ENCODE data around the gene TRAM2.
A peak's percentile ranks its signal among the peaks of the same experiment; 100 is the strongest.

TRAM2 gene

DNA sequence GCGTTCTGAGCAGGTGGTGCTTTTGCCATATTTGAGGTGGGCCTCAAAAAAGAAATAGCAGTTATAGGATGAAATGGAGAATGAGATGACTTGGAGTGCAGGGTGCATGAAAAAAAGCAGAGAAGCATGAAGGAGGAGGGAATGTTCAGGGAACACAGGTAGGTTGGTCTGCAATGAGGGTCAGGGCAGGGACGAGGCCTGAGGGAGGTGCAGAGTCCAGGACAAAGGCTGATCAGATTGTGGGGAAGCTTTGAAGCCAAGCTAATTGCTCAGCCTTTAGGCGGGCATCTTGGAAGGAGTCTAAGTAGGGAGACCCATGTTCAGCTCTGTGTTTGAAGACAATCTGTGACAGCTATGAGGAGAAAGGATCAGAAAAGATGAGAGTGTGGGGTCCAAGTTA lies 12.0 kb downstream of the TRAM2 start:
- no peak for DNase-seq

DNA sequence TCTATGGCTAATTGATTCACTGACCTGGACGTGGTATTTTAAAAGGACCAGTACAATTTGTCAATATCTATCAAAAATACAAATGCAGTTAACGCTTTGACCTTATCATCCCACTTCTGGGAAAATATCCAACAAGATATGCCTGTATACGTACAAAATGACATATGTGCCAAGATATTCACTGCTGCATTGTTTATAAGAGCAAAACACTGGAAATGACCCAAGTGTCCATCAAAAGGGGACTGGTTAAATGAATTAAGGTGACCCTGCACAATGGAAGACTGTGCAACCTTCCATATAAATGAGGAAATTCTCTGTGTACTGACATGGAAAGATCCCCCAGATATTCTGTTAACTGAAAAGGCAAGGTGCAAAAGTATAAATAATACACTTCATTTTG lies 13.9 kb downstream of the TRAM2 start:
- no peak for DNase-seq

DNA sequence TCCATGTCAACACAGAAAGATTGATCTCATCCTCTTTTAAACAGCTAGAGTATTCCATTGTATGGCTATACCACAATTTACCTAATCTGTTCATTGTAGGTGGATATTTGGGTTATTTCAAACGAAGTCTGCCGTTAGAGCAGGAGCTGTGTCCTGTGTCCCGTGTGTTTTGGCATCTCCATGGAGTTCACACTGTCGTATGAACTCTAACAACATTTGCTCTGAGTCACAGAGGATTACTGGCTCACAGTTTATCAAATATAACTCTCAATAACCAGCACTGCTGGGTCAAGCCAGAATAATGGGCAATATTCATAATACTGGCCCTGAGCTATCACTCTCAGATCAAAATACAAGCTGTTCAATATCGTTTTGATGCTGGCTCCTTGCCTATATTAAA lies 16.4 kb downstream of the TRAM2 start:
- DNase-seq, result no peak

DNA sequence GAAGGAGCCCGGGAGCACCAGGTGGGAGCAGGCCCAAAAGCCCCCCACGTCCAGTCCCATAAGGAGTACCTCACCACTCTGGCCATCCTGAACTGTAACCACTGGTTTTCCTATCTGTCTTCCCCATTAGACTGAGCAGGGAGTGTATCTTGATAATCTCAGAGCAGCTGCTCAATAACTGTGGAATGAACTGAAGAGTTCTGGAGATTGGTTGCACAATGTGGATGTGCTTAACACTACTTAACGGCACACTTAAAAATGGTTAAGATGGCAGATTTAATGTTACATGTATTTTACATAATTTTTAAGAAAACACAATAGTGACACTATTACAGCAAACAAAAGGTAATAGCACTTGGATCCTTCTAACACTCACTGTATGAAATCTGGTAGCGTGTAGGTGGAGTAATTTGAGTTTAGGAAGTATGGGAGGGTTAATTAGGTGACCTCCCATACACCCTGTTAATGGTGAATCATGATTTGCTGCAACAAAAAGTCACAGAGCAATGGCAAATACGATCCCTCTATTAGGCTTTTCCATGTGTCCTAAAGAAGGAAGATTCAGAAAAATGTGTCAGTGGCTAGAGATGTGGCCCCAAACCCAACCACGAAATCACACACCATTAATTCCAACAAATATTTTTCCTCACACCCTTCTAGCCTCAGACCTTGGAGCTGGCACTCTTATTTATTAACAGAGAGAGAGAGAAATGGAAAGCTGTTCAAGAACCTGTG lies 18.4 kb downstream of the TRAM2 start:
- DNase-seq, result no peak

DNA sequence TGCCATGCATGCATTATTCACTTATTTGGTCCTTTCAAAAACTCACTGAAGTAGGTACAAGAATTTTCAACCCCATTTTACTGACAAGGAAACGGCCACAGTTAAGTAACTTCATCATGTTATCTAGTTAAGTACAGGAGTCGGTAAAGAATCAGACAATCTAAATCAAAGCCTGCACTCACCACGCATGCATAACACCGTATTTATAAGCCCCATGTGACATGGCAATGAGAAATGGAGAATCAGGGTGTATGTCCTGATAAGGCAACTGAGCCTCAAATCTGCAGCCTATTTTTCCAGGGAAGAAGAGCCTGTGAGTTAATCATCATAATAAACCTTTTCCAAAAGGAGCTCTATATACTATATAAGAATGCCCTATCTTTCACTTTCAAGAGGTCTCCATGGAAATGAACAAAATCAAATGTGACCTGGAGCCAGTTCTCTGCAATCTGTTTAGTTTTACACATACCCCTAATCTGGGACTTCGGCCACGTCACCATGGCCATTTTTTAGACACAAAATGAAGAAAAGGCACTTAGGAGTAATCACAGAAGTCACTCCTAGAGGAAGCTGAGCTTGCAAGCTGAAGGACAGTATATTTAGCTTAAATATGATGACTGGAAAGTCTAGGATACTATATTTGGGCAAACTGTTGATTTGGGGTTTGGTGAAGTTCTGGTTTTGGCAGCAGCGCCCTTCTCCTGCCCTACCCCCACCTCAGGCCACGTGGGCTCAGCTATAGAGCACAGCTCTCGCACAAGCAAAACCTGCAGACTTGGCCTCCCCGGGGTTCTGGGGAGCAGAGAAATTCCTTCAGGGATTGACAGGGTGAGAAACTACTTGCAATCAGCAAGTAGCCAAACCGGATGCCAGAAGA lies 19.2 kb downstream of the TRAM2 start:
- DNase-seq, result no peak

DNA sequence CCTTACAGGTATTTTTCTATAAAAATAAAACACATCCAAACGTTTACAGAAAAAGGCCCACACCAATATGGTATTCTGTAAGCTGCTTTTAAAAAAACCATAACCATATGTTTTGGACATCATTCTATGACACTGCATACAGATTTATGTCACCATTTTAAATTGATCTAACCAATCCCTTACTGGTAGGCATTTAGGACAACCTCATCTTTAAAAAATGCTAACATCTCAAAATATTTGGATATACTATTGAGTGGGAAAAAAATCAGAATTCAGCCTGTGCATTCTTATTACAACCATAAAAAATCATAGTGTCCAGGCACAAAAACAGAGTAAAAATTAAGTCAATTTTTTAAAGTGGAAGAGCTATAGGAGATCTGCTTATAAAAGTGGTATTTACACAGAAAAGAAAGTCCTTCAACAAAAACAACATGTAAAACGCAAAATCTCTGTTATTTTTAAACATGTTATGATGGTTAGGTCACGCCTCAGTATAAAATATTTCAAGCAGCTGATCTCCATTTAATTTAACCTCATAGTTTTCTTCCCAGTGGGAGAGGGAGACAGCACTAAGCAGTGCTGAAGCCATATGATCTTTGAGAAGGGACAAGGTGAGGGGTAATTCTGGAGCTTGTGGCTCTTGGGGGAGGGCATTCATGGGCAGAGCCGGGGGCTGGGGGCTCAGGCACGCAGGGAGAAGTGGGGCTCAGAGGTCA lies 21.2 kb downstream of the TRAM2 start:
- DNase-seq, result no peak

DNA sequence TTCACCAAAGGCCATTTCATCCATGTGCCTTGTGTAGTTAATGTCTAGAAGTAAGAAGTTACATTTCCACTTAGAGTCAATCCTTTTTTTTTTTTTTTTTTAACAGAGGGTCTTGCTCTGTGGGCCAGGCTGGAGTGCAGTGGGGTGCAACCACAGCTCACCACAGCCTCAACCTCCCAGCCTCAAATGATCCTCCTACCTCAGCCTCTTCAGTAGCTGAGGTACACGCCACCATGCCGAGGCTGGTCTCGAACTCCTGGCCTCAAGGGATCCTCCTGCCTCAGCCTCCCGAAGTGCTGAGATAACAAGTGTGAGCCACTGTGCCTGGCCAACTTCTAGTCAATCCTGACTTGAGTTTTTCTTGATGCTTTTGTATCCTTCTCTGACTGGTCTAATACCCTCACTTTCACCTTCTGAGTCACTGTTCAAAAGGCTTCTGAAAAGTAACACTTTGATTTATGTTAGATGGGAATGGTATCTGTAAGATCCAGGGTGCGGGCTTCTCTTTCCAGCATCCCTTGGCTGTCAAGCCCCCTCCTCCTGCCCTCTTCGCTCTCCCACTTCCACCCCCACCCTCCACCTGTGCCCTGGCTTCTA lies 22.1 kb downstream of the TRAM2 start:
- DNase-seq, result no peak

DNA sequence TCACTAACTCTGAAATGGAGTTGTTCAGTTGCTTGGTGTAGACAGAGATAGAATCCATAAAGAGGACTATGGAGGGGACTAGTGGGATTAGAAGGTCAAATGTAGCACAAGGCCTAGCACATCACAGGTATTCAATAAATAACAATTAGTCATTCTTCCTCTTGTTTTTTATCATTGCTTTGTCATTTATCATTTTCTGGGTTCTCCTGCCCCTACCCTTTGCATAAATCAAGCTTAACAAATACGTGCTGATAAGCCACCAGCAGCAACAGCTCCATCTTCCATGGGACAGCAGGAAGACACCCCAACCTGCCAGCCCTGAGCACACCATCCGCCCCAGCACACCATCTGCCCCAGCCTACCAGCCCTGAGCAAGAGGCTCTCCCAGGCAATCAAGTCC lies 23.1 kb downstream of the TRAM2 start:
- no peak for DNase-seq

DNA sequence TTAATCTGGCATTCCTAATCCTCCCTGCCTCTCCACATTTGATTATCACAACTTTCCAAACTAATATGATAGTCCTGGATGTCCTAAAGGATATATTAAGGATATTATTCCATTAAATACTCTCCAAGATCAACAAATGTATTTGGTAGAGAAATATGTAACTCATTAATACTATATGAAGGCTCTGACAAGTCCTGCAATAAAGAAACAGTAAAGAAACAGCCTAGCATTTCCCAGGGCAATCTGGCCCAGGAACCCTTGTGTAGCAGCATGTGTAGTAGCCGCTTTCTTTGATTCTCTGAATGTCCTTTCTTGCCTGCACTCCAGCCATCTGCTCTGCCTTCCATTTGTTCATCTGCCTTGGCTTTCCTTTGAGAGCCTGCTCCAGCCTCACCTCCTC lies 23.7 kb downstream of the TRAM2 start:
- DNase-seq, result peak; percentile 19

DNA sequence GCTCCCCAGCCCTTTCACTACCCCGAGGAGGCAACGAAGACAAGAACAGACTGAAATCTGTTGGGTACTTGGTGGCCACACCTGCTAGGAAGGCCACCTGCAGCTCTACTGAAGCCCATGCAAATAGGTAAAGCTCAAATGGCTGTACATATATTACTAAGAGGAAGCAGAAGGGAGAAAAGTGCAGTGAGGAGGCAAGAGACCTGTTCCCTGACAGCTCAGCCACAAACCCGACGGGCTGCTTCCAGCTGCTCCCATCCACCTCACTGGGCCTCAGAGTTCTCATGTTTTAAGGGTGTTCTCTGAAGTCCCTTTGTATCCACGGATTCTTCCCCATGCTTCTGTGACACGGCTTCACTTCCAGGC lies 24.6 kb downstream of the TRAM2 start:
- DNase-seq, result peak; percentile 76

DNA sequence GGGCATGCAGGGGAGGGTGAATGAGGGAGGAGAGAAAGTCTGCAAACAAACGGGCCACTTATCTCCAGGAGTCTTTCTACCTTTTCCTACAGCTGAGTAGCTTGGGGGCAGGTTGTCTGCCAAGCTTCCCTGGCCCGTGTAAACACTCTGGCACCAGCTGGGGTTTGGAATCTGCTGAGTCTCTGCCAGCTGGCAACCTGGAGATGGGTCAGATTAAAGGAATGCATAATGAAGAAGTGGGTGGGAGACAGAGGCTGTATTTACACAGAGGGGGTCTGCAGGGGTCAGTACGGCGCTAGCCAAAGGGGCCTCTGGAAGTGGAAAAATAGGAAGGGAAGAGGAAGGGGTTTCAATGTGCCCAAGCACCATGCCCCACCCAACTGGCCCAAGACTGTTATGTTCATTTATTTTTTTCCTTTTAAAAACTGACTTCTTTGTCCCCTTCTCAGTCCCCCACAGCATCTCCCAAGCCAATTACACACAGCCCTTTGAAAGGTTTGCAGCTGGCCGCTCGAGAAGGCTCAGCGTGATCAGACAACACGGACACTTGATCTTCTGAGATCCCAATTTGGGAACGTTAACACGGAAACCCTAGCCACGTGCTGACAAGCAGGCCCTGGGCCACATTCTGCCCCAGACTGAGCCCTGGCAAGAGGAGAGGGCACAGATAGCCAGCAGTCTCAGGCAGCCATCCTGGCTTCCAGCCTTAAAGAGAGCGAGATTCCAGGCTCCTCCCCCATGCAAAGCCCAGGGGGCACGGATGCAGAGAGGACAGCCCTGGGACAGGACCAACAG lies 25.2 kb downstream of the TRAM2 start:
- DNase-seq, result peak; percentile 99

DNA sequence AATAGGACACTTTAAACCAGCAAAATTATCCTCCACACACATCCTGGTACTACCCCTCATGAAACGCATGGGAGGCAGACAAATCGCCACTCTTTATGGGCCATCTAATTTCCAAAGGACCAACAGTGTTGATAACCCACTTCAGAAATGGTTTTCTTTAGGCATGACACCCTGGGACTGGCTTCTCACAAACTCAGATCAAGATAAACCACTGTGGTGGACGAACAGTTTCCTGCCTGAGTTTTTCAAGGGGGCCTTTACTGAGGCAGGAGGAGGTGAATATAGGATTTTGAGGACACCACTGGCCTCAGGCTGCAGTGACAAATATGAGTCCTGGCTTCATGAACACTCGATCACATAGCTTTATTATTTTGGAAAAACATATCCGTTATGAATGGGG lies 26.0 kb downstream of the TRAM2 start:
- DNase-seq, result no peak

DNA sequence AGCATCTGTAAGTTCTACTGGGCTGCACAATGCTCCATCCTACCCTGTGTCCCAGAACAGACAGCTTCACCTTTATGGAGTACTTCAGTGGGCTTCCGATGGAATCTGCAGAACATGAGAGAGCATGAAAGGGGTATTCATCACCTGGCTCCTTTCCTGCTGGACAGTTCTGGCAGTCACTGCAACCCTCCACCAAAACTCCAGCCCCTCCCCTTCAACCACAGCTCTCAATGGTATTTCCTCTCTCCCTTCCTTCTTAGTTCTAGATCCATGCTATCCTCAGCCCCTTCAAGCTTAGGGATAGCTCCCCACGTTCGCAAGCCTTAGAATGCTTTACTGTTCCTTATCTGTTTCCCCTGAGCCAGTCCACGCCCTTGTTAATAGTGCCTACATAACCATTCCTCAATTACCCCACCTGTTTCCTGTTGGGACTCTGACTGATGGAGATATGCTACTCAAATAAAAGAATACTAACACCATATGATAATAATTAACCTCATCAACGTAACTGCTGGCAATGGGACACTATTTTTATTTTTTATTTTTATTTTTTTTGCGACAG lies 26.8 kb downstream of the TRAM2 start:
- peak; percentile 52 for DNase-seq

DNA sequence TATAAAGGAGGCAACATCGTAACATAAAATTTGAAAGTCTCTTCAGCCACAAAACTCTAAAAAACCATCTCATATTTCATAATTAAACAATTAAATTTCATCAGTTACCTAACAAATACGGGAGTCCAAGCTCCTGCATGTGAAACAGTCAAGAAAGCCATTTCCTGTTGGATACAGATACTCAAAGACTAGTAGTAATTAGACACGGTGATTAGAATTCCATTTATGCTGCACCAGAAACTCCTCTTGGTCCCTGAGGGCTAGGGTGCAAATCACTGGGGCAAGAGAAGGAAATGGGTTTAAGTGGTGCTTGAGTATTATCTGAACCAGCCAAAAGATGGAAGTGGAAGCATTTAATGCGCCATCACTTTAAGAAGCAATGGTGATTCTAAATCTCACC lies 27.4 kb downstream of the TRAM2 start:
- DNase-seq, result peak; percentile 78

DNA sequence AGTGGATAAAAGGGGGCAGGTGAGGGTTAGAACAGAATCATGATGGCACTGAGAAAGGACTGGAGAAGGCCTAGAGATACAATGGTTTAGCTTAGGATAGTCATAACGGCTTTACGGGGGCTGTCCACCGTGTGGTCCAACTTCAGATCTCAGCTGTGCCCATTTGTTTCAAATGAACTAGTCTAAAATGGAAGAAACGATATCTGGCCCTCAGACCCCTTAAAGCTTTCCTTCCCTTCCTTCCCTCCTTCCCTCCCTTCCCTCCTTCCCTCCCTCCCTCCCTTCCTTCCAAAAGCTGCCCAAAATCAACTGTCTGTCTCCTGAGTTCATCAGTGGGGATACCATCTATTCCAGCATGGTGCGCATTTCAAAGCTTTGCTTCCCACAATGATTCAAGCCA lies 27.9 kb downstream of the TRAM2 start:
- no peak for DNase-seq

DNA sequence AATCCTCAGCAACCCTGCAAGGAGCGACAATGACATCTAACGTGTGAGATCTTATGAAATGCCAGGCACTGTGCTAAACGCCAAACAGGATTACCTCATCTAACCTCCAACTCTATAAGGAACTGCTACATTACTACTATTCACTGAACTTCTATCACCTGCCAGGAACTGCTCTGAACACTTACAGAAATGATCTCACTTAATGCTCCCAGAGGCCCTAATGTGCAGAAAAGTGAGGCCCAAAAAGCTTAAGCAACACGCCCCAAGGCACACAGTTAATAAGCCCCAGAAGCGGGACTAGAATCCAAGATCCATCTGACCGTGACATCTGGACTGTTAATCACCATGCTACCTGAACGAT lies 28.5 kb downstream of the TRAM2 start:
- DNase-seq, result no peak

DNA sequence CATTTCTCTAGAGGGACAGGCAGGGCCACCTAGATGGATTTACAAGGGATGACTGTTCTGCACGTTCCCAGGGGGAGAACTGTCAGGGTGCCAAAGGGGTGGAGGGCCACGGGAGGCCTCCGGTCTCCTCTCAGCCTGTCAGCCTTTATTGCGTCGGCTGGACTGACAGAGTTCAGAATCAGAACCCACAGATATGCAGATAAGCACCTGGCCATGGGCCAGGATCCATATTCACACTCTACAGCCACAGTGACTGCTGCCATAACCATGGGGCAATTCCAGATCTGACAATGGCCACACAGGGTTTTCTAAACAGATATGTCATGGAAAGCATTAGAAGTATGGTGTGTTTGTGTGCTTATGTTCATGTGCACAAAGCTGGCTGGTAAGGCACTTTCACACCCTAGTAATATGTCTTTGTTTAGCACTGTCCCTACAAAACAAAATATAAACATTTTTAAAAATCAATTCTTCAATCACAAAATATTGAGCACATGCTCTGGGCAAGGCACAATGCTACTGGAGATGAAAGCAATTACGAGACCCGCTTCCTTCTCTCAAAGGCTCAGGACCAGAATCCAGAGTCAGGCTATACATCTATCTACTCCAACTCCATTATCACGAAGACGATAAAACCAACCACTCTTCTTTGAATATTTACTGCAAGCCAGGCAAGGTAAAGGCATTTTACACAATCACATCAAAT lies 29.1 kb downstream of the TRAM2 start:
- no peak for DNase-seq

DNA sequence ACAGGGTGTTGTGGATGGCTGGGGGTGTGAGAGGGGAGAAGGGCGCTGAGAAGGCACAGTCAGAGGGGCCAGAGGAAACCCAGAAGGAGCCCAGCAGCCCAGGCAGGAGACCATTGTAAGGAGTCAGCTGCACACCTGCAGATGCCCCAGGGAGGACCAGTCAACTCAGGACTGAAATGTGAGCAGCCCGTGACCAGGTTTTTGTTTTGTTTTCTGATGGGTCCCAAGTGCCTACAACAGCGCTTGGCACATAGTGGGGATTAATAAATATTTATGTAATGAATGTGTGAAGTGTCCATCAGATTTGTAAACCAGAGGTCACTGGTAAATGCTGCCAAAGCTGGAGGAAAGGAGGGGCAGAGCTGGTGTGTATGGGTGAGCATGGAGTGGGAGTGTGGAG lies 30.2 kb downstream of the TRAM2 start:
- DNase-seq, result no peak

DNA sequence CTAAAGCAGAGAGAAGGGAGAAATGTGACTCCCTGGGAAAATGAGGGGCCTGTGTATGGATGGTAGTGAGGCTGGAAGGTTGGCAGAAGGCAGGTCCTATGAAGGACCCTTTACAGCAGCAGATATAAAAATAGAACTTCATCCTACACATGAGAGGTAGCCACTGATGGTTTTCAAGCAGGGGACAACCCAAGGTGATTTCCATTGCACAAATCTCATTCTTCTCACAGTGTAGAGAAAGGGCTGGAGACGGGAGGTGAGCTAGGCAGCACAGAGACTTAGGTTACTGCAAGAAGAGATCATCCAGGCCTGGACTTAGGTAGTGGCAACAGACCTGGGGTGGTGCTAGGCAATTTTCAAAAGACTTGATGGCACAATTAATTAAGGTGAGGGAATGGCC lies 30.7 kb downstream of the TRAM2 start:
- DNase-seq, result no peak

DNA sequence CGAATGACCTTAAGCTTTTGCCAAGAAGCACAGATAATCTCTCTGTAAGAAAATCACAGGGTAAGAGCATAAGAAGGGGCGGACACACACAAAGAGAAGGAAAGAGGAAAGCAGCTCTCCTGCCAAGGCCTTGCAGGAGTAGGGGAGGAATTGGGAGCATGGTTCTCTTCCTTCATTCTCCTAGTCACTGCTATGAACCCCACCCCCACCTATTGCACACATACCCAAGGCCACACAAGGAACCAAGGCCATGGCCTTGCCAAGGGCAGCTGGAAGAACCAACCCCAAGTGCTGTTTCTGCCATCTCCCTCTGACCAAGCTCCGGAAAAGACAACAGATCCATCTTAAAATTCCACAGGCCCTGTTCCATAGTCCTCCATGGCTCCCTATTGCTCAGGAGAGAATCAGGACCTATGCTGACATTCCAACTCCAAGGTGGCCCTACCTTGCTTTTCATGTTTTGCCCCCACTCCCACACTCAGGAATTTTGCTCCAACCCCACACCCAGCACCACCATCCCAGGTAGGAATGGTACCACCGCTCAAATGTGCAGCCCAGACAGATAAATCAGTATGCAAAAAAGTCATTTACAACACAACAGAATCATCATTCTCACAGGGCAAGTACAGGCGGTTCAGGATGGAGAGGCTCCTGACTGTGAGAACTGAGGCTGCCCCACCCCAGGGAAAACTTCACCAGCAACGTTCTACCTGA lies 31.3 kb downstream of the TRAM2 start:
- DNase-seq, result no peak
